ENCODE data around the gene ERRFI1.

DNA sequence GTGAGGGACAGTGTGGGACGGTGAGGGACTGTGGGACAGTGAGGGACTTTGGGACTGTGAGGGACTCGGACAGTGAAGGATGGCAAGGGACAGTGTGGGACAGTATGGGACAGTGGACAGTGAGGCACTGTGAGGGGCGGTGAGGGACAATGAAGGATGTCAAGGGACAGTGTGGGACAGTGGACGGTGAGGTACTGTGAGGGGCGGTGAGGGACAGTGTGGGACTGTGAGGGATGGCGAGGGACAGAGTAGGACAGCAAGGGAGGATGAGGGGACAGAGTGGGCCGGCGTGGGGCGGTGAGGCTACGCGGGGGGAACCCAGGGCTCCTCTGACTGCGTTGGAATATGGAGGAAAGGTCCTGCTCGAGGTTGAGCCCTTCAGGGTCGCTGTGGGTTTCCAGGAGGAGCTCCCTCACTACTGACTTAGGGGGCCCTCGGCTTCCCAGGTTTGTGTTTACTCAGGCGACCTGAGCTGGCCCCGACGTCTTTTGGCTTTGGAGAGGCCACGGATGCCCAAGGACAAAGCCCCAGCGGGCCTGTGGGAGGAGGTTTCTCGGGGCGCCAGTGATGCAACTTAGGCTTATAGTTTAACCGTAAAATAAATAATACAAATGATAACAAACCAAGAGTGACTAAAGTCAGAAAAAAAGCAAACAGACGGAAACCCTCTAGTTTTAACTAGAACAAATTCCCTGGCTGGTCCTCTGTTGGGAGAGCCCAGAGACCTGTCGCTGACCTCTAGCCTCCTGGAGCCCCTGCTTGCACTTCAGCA is 1.1 kb upstream of the ERRFI1 start:
- no peak for TF ChIP-seq ZNF274 (IDR thresholded peaks at IDR 0.05; ENCODE audit: low read depth, low read length)
- no peak for TF ChIP-seq YY1 (IDR thresholded peaks at IDR 0.05; ENCODE audit: insufficient read depth, insufficient read length)
- TF ChIP-seq SUZ12 (IDR thresholded peaks at IDR 0.05; ENCODE audit: extremely low read depth, insufficient read depth, insufficient read length): no peak

All from NT2/D1 (cell line).